ENCODE measurements around the gene PTPN18.

GRCh38 chr2:130388221-130388907 is 32.5 kb downstream of the PTPN18 start:
- no peak for TF ChIP-seq POLR2A (IDR thresholded peaks at IDR 0.05; ENCODE audit: low read depth, low read length)
- TF ChIP-seq POLR2AphosphoS5 (IDR thresholded peaks at IDR 0.05; ENCODE audit: low read depth, low read length) = no peak

All from GM12892 (cell line).